GM10248 (cell line): ENCODE results near the gene DCUN1D4.

Experiments
- CTCF ChIA-PET: fragments of 300-600 bp; sonication (Branson Sonifier 250); formaldehyde crosslinking; extraction: SDS; loops from one replicate; lab custom pipeline; 2021; ENCODE audit warnings: antibody characterized with exemption; lab: Yijun Ruan, JAX
- POLR2A ChIA-PET: fragments of 350-650 bp; sonication (Branson Sonifier 250); formaldehyde crosslinking; extraction: SDS; loops from one replicate; lab custom pipeline; 2020; ENCODE audit warnings: antibody characterized with exemption; lab: Yijun Ruan, JAX
- DNase-seq: peaks from one replicate; pipeline ENCODE4 v3.0.0; 2012; ENCODE audit errors: extremely low spot score
- CTCF ChIP-seq: IDR thresholded peaks from 2 replicates; pipeline ENCODE4 v1.5.1; 2012; ENCODE audit warnings: mild to moderate bottlenecking, low read depth; ENCODE audit errors: extremely low read depth, missing control alignments, control extremely low read depth

DCUN1D4 gene

GRCh38 chr4:51870441-51871188 is 27.7 kb downstream of the DCUN1D4 start:
- no peak for TF ChIP-seq CTCF

DNA sequence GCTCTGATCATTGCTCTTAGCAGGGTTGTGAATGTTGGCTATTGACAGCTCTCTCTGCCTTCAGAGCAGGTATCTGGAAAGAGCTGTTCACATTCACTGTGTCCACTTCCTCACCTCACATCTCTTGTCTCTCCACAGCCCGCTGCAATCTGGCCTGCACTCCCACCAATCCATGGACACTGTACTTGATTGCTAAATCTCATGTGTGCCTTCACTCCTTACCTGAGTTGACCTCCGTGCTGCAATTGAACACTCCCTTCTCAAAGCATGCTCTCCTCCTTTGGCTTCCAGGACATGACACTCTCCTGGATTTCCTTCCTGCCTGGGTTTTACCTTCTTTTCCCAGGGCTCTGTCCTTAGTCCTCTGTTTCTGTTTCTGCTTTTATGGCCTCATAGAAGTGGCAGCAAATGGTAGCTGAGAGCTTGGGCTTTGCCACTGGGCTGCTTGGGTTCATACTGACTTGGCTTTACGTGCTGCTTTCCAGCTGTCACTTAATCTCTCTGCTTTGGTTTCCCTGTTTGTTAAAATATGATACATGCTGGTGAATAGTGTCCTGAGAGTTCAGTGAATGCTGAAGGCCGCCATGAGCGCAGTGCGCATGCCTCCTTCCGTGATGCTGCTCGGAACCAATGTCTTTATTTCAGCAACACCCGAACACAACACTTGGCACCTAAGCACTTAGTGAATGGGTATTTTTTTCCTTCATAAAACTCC is 29.5 kb downstream of the DCUN1D4 start:
- CTCF ChIA-PET = interaction anchor here (0.9 to 1.2 kb wide), 4 partner anchors 9 to 32 kb away, joined by 3 to 4 read pairs (median 3); no protein-coding TSS in a partner anchor

More at GRCh38 chr4:51870441-51871188, 27.7 kb downstream of the DCUN1D4 start:
- DNase-seq = no peak
- CTCF ChIA-PET = interaction anchor here (1.7 to 1.8 kb wide), 2 partner anchors 25 to 38 kb away, joined by 6 read pairs; no protein-coding TSS in a partner anchor
- POLR2A ChIA-PET = no interaction called here

DNA sequence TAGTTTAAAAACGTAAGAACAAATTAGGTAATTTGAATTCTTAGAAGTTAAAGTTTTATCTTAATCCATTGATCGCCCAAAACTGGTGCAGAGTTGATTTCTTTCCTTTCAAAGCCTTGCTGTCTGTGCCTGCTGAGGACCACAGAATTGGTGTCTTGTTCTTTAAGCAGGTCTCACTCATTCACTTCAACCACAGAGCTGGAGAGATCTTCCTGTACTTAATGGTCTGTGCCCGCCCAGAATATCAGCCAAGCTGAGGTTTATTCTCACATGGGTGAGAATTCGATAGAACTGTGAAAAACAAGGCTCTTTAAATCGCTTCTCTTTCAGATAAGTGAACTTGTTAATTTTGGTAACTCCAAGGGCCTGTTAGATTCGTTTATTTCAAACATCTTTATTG is 31.6 kb downstream of the DCUN1D4 start:
- ChIA-PET CTCF (no interaction called here), POLR2A (no interaction called here)
- no peak for TF ChIP-seq CTCF
- DNase-seq = no peak

More for the DNA sequence above, 29.5 kb downstream of the DCUN1D4 start:
- no peak for DNase-seq
- no peak for TF ChIP-seq CTCF
- POLR2A ChIA-PET = no interaction called here

DNA sequence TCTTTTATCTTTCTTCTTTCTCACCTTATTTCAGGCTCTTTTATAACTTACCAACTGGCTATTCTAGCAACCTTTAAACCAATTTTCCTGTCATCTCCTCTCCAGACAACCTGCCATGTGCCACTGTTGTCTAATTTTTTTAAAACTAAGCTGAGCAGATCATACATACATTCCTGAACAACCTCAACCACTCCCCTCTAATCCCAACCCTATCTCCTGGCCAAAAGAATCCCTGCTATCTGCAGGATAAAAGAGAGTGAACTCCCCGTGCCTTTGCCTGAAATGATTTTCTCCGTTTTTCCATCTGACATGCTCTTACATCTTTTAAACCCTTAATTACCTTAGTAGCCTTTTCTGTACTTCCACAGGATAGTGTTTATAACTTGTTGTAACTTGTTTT is 35.5 kb downstream of the DCUN1D4 start:
- CTCF ChIA-PET = interaction anchor here (1.1 to 1.5 kb wide), 3 partner anchors 9 to 18 kb away, joined by 3 to 6 read pairs (median 5); no protein-coding TSS in a partner anchor
- DNase-seq = no peak
- POLR2A ChIA-PET = no interaction called here
- no peak for TF ChIP-seq CTCF

GRCh38 chr4:51880016-51880915 is 37.3 kb downstream of the DCUN1D4 start:
- ChIA-PET POLR2A (no interaction called here), CTCF (interaction anchor here (0.9 to 2.6 kb wide), 7 partner anchors 11 to 33 kb away, joined by 3 to 15 read pairs (median 3); no protein-coding TSS in a partner anchor)
- DNase-seq = no peak

More at GRCh38 chr4:51880016-51880915, 37.3 kb downstream of the DCUN1D4 start:
- TF ChIP-seq CTCF = no peak
